RWPE2 (cell line): ENCODE results near the gene TM4SF5.
A peak's percentile ranks its signal among the peaks of the same experiment; 100 is the strongest.

Experiments used
- ATAC-seq: fragments of 200-7000 bp; cut with Tn5 transposase; 3 replicates; pipeline ENCODE4 v1.9.1; 2021; ENCODE audit warnings: low read depth
- DNase-seq: peaks from one replicate; pipeline ENCODE4 v3.0.0-alpha.2; 2020; ENCODE audit warnings: low spot score
- H3K27ac ChIP-seq: fragments of 450-650 bp; 2 replicates; pipeline ENCODE4 v1.5.1; 2017; ENCODE audit warnings: mild to moderate bottlenecking; ENCODE audit not compliant: poor library complexity, severe bottlenecking
- H3K27me3 ChIP-seq: fragments of 250-450 bp; sonication (Bioruptor Pico); 2 replicates; pipeline ENCODE4 v1.5.1; 2021; ENCODE audit warnings: mild to moderate bottlenecking, moderate library complexity; ENCODE audit not compliant: insufficient read depth, poor library complexity, severe bottlenecking
- H3K36me3 ChIP-seq: fragments of 250-450 bp; sonication (Bioruptor Pico); 2 replicates; pipeline ENCODE4 v1.5.1; 2020; ENCODE audit warnings: low read depth, mild to moderate bottlenecking, moderate library complexity
- H3K4me1 ChIP-seq: fragments of 250-450 bp; sonication (Bioruptor Pico); 2 replicates; pipeline ENCODE4 v1.5.1; 2021; ENCODE audit warnings: mild to moderate bottlenecking, moderate library complexity; ENCODE audit not compliant: insufficient read depth, poor library complexity, severe bottlenecking
- H3K4me3 ChIP-seq: fragments of 250-450 bp; sonication (Bioruptor Pico); 2 replicates; pipeline ENCODE4 v1.5.1; 2021; ENCODE audit warnings: mild to moderate bottlenecking, moderate library complexity; ENCODE audit not compliant: severe bottlenecking
- H3K9me3 ChIP-seq: fragments of 250-450 bp; sonication (Bioruptor Pico); 2 replicates; pipeline ENCODE4 v1.5.1; 2021; ENCODE audit warnings: mild to moderate bottlenecking, moderate library complexity; ENCODE audit not compliant: severe bottlenecking
- CTCF ChIP-seq: fragments of 450-650 bp; IDR thresholded peaks from one replicate; pipeline ENCODE4 v1.5.1; 2017; ENCODE audit warnings: mild to moderate bottlenecking, moderate library complexity; ENCODE audit not compliant: poor library complexity, severe bottlenecking

TM4SF5 gene

GRCh38 chr17:4806777-4807604, 35.3 kb downstream of the TM4SF5 start, which contains the start of gene PLD2:
TSS of gene PLD2 (plus strand) at chr17:4807152. CDS start at chr17:4807773, 621 bp downstream.
- H3K4me3 ChIP-seq: peak within 1 kb of the TSS; percentile 97
- H3K27me3 ChIP-seq: no peaks in the 10 kb centered on the region
- peaks cover 4% of the 10 kb centered on the region for H3K4me1 ChIP-seq
- ATAC-seq (peak; percentile 96), DNase-seq (peak; percentile 82)
- no peaks in the 10 kb centered on the region for H3K9me3 ChIP-seq
- peaks cover 22% of the 10 kb centered on the region for H3K36me3 ChIP-seq
- TF ChIP-seq CTCF: no peak
- peak within 1 kb of the TSS; percentile 32 for H3K27ac ChIP-seq

GRCh38 chr17:4807605-4808377, 36.1 kb downstream of the TM4SF5 start:
- peak overlapping the region; percentile 32 for H3K27ac ChIP-seq
- ATAC-seq: no peak
- H3K27me3 ChIP-seq: no peaks in the 10 kb centered on the region
- DNase-seq: no peak
- H3K4me3 ChIP-seq: peak overlapping the region; percentile 97
- H3K36me3 ChIP-seq: peaks cover 22% of the 10 kb centered on the region
- no peaks in the 10 kb centered on the region for H3K9me3 ChIP-seq
- TF ChIP-seq CTCF: no peak
- H3K4me1 ChIP-seq: peaks cover 4% of the 10 kb centered on the region

- Histone ChIP-seq H3K27ac (no peak overlapping the region), H3K27me3 (no peaks in the 10 kb centered on the region), H3K4me3 (no peak overlapping the region), H3K9me3 (no peaks in the 10 kb centered on the region), H3K36me3 (peaks cover 22% of the 10 kb centered on the region), H3K4me1 (peaks cover 4% of the 10 kb centered on the region)
- no peak for TF ChIP-seq CTCF
- DNase-seq (no peak), ATAC-seq (no peak)
Measured at GRCh38 chr17:4808378-4808767, 36.7 kb downstream of the TM4SF5 start.

GRCh38 chr17:4810696-4811290, 39.1 kb downstream of the TM4SF5 start:
- no peak for DNase-seq
- no peaks in the 10 kb centered on the region for H3K27me3 ChIP-seq
- H3K4me1 ChIP-seq: peaks cover 4% of the 10 kb centered on the region
- H3K27ac ChIP-seq: no peak overlapping the region
- ATAC-seq: no peak
- TF ChIP-seq CTCF: no peak
- H3K36me3 ChIP-seq: peaks cover 38% of the 10 kb centered on the region
- H3K4me3 ChIP-seq: no peak overlapping the region
- H3K9me3 ChIP-seq: no peaks in the 10 kb centered on the region
